Skeletal muscle satellite cell (primary cell): ENCODE measurements around the gene KCNK10.

Experiments used
- H3K27me3 ChIP-seq: 2 replicates; pipeline ENCODE4 v1.7.0; 2013; ENCODE audit warnings: low read length; ENCODE audit not compliant: control insufficient read depth, insufficient read depth
- H3K36me3 ChIP-seq: 2 replicates; pipeline ENCODE4 v1.7.0; 2013; ENCODE audit warnings: mild to moderate bottlenecking, control low read depth, low read length; ENCODE audit not compliant: insufficient read depth
- H3K4me1 ChIP-seq: 2 replicates; pipeline ENCODE4 v1.7.0; 2013; ENCODE audit warnings: low read length; ENCODE audit not compliant: control insufficient read depth, insufficient read depth
- H3K4me2 ChIP-seq: 2 replicates; pipeline ENCODE4 v1.7.0; 2013; ENCODE audit warnings: mild to moderate bottlenecking, low read length
- H3K4me3 ChIP-seq: 2 replicates; pipeline ENCODE4 v1.7.0; 2013; ENCODE audit warnings: low read length
- H3K9ac ChIP-seq: 2 replicates; pipeline ENCODE4 v1.7.0; 2013; ENCODE audit warnings: mild to moderate bottlenecking, low read depth, low read length, moderate library complexity
- H3K9me3 ChIP-seq: replicated peaks from 2 replicates; pipeline ENCODE4 v1.7.0; 2013; ENCODE audit warnings: mild to moderate bottlenecking, control low read depth, low read length

KCNK10 gene

GRCh38 chr14:88210426-88210825 lies 112.6 kb downstream of the KCNK10 start:
- Histone ChIP-seq H3K4me3 (no peak overlapping the region), H3K36me3 (no peaks in the 10 kb centered on the region), H3K4me2 (no peak overlapping the region), H3K9me3 (no peaks in the 10 kb centered on the region), H3K4me1 (no peaks in the 10 kb centered on the region), H3K9ac (no peak overlapping the region), H3K27me3 (no peaks in the 10 kb centered on the region)

GRCh38 chr14:88209273-88209672 lies 113.8 kb downstream of the KCNK10 start:
- Histone ChIP-seq H3K36me3 (no peaks in the 10 kb centered on the region), H3K4me3 (no peak overlapping the region), H3K4me1 (no peaks in the 10 kb centered on the region), H3K27me3 (no peaks in the 10 kb centered on the region), H3K9ac (no peak overlapping the region), H3K9me3 (no peaks in the 10 kb centered on the region), H3K4me2 (no peak overlapping the region)

- H3K9me3 ChIP-seq = no peaks in the 10 kb centered on the region
- no peak overlapping the region for H3K4me3 ChIP-seq
- H3K4me1 ChIP-seq = no peaks in the 10 kb centered on the region
- H3K36me3 ChIP-seq = no peaks in the 10 kb centered on the region
- H3K4me2 ChIP-seq = no peak overlapping the region
- no peak overlapping the region for H3K9ac ChIP-seq
- H3K27me3 ChIP-seq = no peaks in the 10 kb centered on the region
Observed at GRCh38 chr14:88208858-88209257, 114.2 kb downstream of the KCNK10 start.

GRCh38 chr14:88204221-88204620 lies 118.8 kb downstream of the KCNK10 start:
- no peaks in the 10 kb centered on the region for H3K9me3 ChIP-seq
- no peak overlapping the region for H3K4me2 ChIP-seq
- no peaks in the 10 kb centered on the region for H3K4me1 ChIP-seq
- H3K9ac ChIP-seq = no peak overlapping the region
- no peaks in the 10 kb centered on the region for H3K27me3 ChIP-seq
- no peaks in the 10 kb centered on the region for H3K36me3 ChIP-seq
- no peak overlapping the region for H3K4me3 ChIP-seq

GRCh38 chr14:88203291-88203690 lies 119.8 kb downstream of the KCNK10 start:
- Histone ChIP-seq H3K4me3 (no peak overlapping the region), H3K4me1 (no peaks in the 10 kb centered on the region), H3K27me3 (no peaks in the 10 kb centered on the region), H3K9ac (no peak overlapping the region), H3K36me3 (no peaks in the 10 kb centered on the region), H3K4me2 (no peak overlapping the region), H3K9me3 (no peaks in the 10 kb centered on the region)

GRCh38 chr14:88202286-88202685 lies 120.8 kb downstream of the KCNK10 start:
- Histone ChIP-seq H3K4me1 (no peaks in the 10 kb centered on the region), H3K9me3 (no peaks in the 10 kb centered on the region), H3K36me3 (no peaks in the 10 kb centered on the region), H3K4me2 (no peak overlapping the region), H3K4me3 (no peak overlapping the region), H3K27me3 (no peaks in the 10 kb centered on the region), H3K9ac (no peak overlapping the region)

GRCh38 chr14:88201851-88202250 lies 121.2 kb downstream of the KCNK10 start:
- H3K36me3 ChIP-seq = no peaks in the 10 kb centered on the region
- no peaks in the 10 kb centered on the region for H3K4me1 ChIP-seq
- no peaks in the 10 kb centered on the region for H3K27me3 ChIP-seq
- no peak overlapping the region for H3K9ac ChIP-seq
- H3K4me3 ChIP-seq = no peak overlapping the region
- no peak overlapping the region for H3K4me2 ChIP-seq
- H3K9me3 ChIP-seq = no peaks in the 10 kb centered on the region

GRCh38 chr14:88199882-88200281 lies 123.2 kb downstream of the KCNK10 start:
- Histone ChIP-seq H3K4me1 (no peaks in the 10 kb centered on the region), H3K27me3 (peaks cover 12% of the 10 kb centered on the region), H3K4me2 (no peak overlapping the region), H3K4me3 (no peak overlapping the region), H3K9ac (no peak overlapping the region), H3K36me3 (no peaks in the 10 kb centered on the region), H3K9me3 (no peaks in the 10 kb centered on the region)

GRCh38 chr14:88198446-88198845 lies 124.6 kb downstream of the KCNK10 start:
- Histone ChIP-seq H3K4me2 (no peak overlapping the region), H3K9me3 (no peaks in the 10 kb centered on the region), H3K36me3 (no peaks in the 10 kb centered on the region), H3K4me3 (no peak overlapping the region), H3K27me3 (peaks cover 16% of the 10 kb centered on the region), H3K9ac (no peak overlapping the region), H3K4me1 (no peaks in the 10 kb centered on the region)

GRCh38 chr14:88196925-88197324 lies 126.1 kb downstream of the KCNK10 start:
- H3K9ac ChIP-seq = no peak overlapping the region
- no peaks in the 10 kb centered on the region for H3K36me3 ChIP-seq
- peaks cover 25% of the 10 kb centered on the region for H3K27me3 ChIP-seq
- no peak overlapping the region for H3K4me3 ChIP-seq
- H3K9me3 ChIP-seq = no peaks in the 10 kb centered on the region
- no peak overlapping the region for H3K4me2 ChIP-seq
- no peaks in the 10 kb centered on the region for H3K4me1 ChIP-seq

GRCh38 chr14:88196116-88196890 lies 126.8 kb downstream of the KCNK10 start:
- no peak overlapping the region for H3K4me3 ChIP-seq
- no peak overlapping the region for H3K9ac ChIP-seq
- H3K9me3 ChIP-seq = no peaks in the 10 kb centered on the region
- no peaks in the 10 kb centered on the region for H3K36me3 ChIP-seq
- peaks cover 25% of the 10 kb centered on the region for H3K27me3 ChIP-seq
- no peak overlapping the region for H3K4me2 ChIP-seq
- no peaks in the 10 kb centered on the region for H3K4me1 ChIP-seq

GRCh38 chr14:88195676-88196075 lies 127.4 kb downstream of the KCNK10 start:
- Histone ChIP-seq H3K9ac (no peak overlapping the region), H3K36me3 (no peaks in the 10 kb centered on the region), H3K9me3 (no peaks in the 10 kb centered on the region), H3K27me3 (peaks cover 28% of the 10 kb centered on the region), H3K4me3 (no peak overlapping the region), H3K4me2 (no peak overlapping the region), H3K4me1 (no peaks in the 10 kb centered on the region)
